ENCODE results near the gene EEF1A2.

EEF1A2 gene

DNA sequence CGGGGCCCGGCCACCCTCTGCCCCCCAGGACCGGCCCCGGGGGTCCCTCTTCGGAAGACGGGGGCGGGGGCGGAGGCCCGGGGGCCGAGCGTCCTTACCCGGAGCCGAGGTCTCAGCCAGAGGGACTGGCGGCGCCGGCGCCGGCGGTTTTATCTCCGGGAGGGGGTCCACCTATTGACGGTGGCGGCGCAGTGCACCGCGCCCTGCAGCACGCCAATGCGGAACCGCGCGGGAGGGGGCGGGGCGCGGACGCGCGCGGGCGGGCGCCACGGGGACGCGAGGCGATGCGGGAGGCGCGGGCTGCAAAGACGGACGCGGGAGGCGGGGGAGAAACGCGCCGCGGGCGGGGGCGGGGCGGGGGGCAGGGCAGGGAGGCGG lies at the start of gene EEF1A2:
EEF1A2 (minus strand) TSS at position 124 of the 378 bp plus-strand sequence. CDS start 1,320 bp downstream, outside the sequence.
- DNase-seq (ENCODE audit: low read depth in 2 of 2): no peak

DNA sequence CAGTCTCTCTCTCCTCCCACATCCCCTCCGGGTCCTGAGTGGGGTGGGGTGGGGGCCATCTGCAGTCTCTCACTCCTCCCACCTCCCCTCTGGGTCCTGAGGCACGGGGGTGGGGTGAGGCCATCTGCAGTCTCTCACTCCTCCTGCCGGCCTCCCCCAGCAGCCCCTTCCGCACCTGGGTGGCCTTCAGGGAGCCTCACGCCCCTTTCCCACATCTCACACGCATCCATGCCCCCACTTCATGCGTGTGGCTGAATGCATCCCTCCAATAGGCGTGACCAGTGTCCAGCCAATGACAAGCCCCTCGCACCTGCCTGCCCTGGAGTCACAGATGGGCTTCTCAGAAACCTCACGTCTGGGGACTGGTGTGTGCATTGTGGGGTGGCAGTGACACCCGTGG lies 49.7 kb upstream of the EEF1A2 start:
- DNase-seq (ENCODE audit: low read depth in 2 of 2): no peak

DNA sequence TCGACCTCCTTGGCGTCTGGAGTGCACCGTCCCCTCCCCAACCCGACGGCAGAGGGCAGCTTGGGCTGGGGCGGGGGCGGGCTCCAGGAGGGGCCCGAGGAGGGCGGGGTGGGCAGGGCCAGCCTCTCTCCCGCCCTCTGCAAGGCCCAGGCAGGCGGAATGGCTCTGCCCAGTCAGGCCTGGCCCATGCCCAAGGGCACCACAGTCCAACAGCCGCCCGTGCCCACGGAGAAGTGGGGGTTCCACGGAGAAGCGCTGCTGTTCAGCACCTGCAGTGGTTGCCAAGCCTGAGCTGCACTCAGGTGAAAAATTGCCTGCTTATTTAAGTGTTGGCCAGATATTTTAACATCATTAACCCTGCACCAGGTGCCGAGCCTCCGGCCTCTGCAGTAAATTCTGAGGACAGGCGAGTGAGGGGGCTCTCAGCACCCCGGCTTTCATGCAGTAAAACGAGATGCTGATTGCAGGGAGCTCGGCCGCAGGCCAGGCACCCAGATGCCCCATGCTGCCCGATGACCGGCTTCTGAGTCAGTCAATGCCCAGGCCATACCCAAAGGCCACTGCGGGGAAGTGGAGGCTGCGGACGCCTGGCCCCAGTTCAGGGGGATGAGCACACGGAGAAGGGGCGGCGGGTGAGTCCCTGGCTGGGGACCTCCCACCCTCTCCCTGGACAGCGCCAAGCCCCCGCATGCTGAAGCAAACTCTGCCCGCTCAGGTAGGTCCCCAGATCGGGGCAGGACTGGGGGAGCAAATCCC lies 49.0 kb upstream of the EEF1A2 start, which contains the start of gene SRMS:
SRMS (minus strand) TSS at position 25 of the 756 bp plus-strand sequence. CDS start 286 bp downstream, outside the sequence.
- no peak for DNase-seq (ENCODE audit: low read depth in 2 of 2)

DNA sequence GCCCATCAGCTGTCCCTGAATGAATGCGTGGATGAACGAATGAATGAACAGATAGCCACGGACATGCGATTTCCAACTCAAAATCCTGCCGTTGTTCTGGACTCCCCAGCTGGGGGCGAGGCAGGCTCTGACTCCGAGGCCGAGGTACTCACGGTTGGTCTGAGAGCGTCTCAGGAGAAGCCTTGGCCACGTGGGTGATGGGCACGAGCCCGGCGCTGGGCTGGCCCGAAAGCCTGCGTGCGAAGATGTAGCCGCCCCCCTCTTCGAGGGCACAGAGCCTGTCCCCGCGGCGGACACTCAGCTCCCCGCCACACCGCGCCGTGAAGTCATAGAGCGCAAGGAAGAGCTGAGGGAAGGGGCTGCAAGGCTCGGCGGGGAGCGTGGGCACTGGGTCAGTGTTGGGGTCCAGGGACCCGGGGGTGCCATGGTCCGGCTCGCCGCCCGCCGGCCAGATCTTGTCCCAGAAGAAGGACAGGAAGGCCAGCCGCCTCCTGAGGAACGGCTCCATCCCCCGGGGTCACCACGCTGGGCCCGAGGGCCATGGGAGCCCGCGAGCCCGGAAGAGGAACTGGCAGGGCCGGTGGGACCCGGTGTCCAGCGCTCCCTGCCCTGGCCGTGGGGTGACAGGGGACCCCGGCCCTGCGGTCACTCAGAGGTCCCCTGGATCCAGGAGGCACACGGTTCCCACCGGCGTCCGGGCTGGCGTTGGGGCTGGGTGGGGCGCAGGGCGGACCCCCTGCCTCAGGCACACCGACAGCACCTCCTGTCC lies 48.3 kb upstream of the EEF1A2 start:
- DNase-seq (ENCODE audit: low read depth in 2 of 2): no peak

DNA sequence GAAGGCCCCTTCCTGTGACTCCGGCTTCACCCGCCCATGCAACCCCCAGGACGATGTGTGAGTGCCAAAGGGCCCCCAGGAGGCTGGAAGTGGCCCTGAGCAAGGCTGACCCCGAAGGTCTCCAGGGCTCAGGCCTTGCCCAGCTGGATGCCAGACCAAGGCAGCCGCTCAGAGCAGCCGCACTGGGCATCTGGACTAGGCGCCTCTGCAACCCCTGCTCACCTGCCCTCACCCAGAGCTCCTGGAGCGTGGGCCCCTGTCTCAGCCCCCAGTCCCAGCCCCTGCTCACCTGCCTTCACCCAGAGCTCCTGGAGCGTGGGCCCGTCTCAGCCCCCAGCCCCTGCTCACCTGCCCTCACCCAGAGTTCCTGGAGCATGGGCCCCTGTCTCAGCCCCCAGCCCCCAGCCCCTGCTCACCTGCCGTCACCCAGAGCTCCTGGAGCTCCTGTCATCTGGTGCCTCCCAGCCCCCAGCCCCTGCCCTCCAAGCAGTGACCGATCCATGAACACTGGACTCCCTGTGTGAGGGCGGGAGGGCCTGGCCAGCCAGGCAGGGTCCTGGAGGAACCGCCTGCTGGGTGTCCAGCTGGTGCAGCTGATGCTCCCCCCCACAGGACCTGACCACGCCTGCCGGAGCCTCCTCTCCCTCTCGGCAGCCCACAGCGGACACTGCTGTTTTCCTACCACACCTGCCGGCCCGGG lies 47.5 kb upstream of the EEF1A2 start:
- no peak for DNase-seq (ENCODE audit: low read depth in 2 of 2)

DNA sequence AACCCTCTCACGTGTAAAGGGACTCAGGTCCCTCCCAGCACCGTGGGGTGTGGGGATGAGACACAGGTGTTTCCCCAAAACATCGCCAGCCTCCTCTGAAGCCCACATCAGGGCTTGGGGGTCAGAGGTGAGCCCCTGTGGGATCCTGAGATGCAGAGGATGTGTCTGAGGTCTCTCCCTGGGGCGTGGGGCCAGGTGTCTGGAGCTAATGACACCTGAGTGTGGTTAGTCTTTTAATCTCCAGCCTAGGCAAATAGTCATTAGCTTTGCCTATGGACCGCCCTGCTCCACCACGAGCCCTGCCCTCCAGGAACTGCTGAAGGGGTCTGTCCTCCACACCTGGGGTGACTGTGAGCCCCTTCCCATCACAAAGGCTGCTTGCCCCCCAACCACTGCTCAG lies 46.9 kb upstream of the EEF1A2 start:
- no peak for DNase-seq (ENCODE audit: low read depth in 2 of 2)

DNA sequence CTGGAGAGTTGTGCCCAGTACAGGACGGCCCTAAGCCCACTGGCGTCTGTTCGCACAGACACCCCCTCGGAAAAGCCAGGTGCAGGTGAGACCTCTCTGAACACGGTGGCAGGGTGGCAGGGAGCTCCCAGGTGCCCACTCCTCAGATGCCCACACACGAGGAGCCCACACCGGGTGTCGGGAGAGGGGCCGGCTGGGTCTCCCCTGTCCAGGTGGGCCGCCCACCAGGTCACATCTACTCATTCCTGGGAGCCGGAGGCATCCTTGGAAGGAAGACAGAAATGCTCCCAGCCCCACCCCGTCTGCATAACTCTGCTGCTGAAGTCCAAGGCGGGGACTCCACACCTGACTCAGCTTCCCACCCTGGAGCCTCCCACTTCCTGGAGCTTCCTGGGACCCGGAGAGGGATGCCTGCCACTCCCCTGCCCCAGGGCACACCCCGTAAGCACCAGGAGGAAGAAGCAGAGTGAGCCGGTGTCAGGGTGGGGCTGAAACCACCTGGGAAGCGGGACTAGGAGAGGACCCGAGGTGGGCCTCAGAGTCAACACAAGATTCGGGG lies 46.2 kb upstream of the EEF1A2 start:
- no peak for DNase-seq (ENCODE audit: low read depth in 2 of 2)

DNA sequence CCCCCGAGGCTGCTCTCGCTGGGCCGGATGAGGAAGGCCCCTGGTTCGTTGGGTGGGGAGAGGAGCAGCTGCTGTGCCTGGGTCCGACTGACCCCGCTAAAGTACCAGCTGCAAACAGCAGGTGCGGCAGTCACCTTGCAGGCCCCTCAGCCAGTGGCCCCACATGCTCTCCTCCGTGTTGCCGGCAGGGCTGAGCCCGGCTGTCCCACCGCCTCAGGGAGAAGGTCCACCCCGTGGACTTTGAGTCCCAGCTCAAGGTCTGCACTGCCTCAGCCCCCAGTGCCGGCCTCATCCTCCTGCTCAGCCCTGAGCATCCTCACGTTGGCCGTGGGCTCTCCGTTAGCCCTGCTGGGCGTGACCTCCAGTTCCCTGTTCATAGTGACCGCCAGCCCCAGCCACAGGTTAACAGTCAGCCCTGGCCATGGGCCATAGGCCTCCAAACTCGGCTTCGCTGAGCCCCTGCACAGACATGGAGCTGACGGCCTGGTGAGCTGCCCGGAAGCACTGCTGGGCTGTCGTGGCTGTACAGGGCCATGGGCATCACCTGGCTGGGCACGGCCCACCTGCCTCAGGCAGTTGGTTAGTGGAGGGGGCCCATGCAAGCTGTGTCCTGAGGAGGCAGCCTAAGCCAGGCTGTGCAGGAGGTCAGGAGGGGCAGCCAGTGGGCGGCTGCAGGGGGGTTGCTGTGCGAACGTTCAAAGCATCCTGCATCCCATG lies 45.5 kb upstream of the EEF1A2 start:
- DNase-seq (ENCODE audit: low read depth in 2 of 2): no peak

DNA sequence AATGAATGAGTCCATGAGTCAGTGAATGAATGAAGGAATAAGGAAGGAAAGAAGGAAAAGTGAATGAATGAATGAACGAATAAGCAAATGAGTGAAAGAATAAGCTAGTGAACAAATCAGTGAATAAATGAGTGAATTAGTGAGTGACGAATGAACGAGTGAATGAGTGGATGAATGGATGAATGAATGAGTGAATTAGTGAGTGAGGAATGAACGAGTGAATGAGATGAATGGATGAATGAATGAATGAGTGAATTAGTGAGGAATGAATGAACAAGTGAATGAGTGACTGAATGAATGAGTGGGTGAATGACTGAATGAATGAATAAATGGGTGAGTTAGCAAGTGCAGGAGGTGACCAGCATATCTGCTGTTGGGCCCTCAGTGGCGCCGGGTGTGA lies 44.9 kb upstream of the EEF1A2 start:
- no peak for DNase-seq (ENCODE audit: low read depth in 2 of 2)

DNA sequence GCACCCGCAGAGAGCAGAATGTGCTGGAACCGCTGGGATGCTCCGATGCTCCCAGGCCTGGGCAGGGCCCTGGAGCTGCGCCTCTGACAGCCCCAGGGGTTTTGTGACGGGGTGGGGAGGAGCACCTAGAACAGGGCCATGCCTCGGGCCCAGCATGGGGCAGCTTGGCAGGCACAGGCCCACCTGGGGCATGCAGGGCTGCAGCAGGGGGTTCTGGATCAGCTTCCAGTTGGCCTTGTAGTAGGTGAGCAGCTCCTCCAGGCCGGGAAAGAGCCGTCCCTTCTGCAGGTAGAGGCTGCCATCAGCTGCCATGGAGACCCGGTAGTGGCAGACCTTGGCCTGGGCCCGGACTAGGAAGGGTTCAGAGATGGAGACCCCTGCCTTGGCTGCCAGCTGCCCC lies 44.2 kb upstream of the EEF1A2 start:
- DNase-seq (ENCODE audit: low read depth in 2 of 2): no peak

DNA sequence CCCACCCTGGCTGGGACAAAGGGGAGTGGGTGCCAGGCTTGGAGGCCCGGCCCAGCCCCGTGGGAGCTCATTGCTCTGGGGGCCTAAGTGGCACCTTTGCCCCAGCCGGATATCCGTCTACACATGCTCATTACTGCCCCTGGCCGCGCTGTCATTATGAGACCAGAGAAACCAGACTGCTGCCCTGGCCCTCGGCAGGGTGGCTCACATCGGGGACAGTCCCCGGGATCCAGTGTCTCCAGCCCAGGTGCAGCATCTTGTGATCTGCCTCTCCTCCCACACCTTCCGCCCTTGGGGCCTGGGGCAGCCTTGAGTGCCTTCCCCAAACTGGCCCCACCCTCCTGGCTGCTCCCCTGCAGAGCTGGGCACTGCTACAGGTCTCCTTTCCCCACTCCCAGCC lies 43.8 kb upstream of the EEF1A2 start:
- DNase-seq (ENCODE audit: low read depth in 2 of 2): no peak

DNA sequence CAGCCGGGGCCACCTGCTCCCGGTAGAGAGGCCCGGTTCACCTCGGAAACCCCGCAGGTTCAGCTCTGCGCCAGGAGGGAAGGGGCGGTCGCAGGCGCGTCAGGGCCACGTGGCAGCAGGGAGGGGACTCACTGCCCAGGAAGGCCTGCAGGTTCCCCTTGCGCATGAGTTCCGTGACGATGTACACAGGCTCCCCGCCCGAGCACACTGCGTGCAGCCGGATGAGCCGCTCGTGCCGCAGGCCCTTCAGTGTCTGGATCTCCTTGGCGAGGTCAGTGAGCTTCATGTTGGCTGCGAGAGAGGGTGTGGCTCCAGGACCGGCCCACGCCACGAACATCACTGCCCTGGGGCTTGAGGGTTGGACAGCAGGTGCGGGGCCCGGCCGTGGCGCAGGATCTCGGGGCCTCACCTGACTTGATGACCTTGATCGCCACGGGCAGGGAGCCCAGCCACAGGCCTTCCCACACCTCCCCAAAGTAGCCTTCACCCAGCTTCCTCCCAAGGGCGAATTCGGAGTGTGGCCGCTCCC lies 43.2 kb upstream of the EEF1A2 start:
- DNase-seq (ENCODE audit: low read depth in 2 of 2): no peak

DNA sequence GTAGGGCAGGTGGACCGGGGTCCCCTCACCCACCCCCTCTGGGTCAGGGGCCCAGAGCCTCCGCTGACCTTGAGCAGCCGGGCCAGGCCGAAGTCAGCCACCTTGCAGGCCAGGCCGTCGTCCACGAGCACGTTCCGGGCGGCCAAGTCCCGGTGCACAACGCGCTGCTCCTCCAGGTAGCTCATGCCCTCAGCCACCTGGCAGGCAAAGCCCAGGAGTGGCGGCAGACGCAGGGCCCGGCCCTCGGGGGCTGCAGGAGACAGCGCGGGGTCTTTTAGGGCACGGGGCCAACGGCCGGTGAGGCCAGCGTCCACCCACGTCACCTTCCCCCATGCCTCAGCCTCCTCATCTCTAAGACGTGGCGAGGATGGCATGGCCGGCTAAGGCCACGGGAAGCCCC lies 42.5 kb upstream of the EEF1A2 start:
- DNase-seq (ENCODE audit: low read depth in 2 of 2): no peak

DNA sequence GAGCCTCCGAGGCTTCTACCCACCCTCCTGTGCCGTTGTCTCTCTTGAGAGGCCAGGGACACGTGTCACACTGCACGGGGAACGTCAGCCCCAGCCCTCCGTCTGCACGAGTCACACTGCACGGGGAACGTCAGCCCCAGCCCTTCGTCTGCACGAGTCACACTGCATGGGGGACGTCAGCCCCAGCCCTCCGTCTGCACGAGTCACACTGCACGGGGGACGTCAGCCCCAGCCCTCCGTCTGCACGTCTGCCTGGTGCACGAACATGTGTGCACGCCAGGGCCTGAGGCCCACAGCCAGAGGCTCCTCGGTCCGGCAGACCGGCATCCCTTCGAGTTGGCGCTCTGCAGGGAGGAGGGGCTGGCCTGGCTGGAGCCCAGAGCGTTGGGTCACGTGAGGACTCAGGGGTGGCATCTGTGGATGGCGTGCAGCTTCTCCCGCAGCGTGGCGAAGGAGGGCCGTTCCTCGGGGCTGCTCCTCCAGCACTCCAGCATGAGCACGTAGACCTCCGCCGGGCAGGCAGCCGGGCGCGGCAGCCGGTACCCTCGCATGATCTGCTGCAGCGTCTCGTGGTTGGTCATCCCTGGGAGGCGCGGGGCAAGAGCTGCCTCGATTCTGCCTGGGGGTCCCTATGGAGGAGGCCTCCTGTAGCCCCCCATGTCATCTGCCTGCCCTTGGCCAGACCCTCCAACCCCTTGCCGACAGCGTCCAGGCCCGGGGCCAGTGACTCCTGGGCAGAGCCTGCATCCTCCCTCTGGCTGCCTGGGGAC lies 41.7 kb upstream of the EEF1A2 start:
- DNase-seq (ENCODE audit: low read depth in 2 of 2): no peak

DNA sequence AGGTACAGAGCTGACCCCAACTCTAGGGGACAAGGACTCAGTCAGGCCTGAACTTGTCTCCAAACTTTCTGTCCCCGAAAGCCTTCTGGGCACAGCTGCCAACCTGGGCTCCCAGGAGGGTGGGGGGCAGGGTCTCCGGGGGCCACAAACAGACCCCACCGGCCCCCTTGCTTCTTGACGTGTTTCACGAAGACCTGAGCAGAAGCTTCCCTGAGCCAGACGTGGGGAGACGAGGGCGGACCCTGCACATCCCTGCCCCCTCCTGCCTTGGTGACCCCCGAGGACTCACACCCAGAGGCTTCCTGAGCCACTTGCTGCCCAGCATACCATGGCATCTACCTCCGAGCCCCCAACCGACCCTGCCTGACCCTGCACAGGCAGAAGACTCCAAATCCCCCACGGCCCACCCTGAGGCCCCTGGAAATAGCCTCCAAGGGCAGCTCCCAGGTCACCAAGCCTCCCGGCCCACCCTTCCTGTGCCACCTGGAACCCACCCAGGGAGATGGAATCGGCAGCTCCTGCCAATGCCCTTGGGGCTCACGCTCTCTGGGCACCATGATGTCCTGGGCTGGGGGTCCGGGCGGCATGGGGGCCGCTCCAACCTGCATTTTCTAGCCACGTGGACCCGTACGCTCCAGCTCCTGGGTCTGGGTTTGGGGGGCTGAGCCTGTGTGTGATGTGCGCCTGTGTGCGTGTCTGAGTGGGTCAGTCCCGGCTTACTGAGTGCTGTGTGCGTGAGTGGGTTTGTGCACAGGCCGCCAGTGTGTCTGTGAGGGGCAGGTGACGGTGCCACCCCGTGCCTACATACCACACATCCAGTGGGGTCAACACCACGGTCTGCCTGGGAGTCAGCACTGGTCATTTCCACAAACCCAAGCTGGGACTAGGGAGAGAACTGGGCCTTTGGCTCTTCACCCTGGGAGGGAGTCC lies 40.8 kb upstream of the EEF1A2 start:
- no peak for DNase-seq (ENCODE audit: low read depth in 2 of 2)

DNA sequence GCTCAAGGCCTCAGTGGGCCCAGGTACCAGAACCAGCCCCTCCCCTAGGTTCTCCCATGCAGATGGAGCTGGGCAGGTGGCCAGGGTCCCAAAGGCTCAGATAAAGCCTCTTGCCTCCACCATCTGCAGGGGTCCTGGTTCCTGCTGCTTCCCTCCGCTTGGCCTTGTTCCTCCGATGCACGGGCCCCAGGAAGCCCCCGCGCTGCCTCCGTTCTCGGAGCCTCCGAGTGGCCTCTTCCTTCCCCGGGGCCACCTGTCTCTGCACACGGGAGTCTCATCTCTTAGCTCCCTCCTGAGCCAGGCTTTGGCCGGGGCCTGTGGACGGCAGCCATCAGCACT lies 40.2 kb upstream of the EEF1A2 start:
- DNase-seq (ENCODE audit: low read depth in 2 of 2): no peak

DNA sequence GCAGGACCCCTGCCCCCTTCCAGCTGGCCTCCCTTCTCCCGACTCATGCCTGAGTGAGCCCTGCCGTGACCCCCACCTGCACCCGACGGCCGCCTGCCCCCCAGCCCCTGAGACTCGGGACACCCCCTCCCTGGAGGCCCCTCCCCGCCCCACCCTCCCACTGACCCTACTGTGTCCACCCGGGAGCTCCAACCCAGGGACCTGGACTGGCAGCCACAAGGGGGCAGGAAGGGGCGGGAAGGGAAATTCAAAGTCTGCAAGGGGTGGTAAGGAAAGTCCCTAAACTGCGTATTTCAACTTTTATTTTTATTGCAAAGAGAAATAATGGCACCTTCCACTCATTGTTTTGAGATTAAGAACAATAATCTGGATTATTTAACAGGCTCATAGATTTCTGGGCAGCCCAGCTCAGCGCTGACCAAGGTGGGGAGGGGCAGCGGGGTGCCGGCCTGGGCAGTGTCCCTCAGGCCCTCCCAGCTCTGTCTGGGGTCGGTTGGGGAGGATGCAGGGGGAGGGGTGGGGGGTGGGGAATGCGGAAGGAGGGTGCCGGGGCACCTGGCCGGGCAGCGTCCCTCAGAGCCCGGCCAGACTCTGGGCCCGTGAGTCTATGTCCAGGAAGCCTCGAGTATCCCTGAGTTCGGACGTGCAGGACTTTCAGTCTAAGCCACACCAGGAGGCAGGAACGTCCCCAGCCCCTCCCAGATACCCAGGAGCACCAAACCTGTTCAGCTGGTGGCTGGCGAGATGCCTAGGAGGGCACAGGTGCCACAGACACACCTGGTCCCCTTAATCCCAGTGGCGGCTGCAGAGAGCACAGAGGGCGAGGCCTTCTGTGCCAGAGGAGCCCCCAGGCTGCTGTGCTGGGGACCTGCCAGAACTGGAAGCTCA lies 39.6 kb upstream of the EEF1A2 start:
- DNase-seq (ENCODE audit: low read depth in 2 of 2): no peak

DNA sequence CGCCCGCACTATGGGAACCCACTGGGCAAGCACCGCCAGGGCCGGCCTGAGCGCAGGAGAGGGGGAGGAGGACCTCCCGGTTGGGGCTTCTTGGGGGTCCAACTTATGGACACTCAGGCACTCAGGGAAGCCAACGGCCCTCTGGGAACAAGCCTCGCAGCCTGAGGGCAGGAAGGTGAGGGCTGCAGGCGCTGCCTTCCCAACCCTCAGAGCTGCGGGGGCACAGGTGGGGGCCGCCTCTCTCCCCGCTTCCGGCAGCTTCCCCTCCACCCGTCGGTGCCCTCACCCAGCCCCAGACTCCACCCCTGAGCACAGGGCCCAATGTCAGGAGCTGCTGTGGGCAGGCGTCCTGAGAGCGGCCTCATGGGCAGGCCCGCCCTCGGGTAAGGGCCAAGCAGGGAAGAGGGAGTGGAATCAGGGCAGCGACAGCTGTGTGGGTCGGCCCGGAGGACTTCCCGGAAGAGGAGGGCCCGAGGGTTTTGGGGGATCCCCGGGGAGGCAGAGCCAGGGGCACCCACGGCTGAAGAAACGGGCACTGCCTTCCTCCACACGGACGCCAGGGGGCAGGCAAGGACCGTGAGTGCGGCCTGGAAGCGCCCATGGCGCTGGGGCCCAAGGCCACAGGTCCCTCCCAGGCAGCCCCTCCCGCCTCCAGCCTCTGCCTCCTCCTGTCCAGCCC lies 38.8 kb upstream of the EEF1A2 start:
- DNase-seq (ENCODE audit: low read depth in 2 of 2): peak; percentile 79 to 89
